Measurements from ENCODE around the gene KANSL1L.

The KANSL1L gene

DNA sequence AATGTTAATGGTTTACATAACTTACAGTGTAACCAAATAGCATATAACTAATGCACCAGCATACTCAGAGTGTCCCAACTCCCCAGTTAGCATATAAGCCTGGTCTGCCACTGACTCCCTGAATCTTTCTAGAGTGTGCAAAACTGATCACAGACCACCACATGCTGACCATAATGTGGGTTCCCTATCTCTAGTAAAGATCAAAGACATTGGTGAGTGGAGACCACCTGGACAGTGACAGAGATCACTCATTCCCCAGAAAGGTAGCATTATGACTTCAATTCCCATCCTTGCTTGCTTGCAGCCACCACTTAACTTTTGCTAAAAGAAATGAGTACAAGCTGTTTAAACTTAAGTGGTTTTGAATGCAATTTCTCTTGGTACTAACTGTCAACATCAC lies 39.0 kb downstream of the KANSL1L start:
- no peak for DNase-seq (ENCODE audit: low read depth in 1 of 2, low spot score in 1 of 2)
- H3K27ac ChIP-seq (replicated peaks) = no peak overlapping the region
- H3K27me3 ChIP-seq (ENCODE audit: insufficient read depth, poor library complexity, severe bottlenecking) = no peaks in the 10 kb centered on the region
- no peak overlapping the region for H3K4me3 ChIP-seq (replicated peaks; ENCODE audit: insufficient read depth, low read length)
- no peak for TF ChIP-seq SPI1 (IDR thresholded peaks at IDR 0.05; ENCODE audit: borderline replicate concordance, low read depth)
- TF ChIP-seq GABPA (IDR thresholded peaks at IDR 0.05; ENCODE audit: low read depth) = no peak
- TF ChIP-seq, protein P1, sequence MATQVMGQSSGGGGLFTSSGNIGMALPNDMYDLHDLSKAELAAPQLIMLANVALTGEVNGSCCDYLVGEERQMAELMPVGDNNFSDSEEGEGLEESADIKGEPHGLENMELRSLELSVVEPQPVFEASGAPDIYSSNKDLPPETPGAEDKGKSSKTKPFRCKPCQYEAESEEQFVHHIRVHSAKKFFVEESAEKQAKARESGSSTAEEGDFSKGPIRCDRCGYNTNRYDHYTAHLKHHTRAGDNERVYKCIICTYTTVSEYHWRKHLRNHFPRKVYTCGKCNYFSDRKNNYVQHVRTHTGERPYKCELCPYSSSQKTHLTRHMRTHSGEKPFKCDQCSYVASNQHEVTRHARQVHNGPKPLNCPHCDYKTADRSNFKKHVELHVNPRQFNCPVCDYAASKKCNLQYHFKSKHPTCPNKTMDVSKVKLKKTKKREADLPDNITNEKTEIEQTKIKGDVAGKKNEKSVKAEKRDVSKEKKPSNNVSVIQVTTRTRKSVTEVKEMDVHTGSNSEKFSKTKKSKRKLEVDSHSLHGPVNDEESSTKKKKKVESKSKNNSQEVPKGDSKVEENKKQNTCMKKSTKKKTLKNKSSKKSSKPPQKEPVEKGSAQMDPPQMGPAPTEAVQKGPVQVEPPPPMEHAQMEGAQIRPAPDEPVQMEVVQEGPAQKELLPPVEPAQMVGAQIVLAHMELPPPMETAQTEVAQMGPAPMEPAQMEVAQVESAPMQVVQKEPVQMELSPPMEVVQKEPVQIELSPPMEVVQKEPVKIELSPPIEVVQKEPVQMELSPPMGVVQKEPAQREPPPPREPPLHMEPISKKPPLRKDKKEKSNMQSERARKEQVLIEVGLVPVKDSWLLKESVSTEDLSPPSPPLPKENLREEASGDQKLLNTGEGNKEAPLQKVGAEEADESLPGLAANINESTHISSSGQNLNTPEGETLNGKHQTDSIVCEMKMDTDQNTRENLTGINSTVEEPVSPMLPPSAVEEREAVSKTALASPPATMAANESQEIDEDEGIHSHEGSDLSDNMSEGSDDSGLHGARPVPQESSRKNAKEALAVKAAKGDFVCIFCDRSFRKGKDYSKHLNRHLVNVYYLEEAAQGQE (IDR thresholded peaks at IDR 0.05; ENCODE audit: insufficient replicate concordance, low read depth) = no peak
- no peak for TF ChIP-seq POLR2AphosphoS5 (IDR thresholded peaks at IDR 0.05; ENCODE audit: low read depth)
- TF ChIP-seq, protein P2, sequence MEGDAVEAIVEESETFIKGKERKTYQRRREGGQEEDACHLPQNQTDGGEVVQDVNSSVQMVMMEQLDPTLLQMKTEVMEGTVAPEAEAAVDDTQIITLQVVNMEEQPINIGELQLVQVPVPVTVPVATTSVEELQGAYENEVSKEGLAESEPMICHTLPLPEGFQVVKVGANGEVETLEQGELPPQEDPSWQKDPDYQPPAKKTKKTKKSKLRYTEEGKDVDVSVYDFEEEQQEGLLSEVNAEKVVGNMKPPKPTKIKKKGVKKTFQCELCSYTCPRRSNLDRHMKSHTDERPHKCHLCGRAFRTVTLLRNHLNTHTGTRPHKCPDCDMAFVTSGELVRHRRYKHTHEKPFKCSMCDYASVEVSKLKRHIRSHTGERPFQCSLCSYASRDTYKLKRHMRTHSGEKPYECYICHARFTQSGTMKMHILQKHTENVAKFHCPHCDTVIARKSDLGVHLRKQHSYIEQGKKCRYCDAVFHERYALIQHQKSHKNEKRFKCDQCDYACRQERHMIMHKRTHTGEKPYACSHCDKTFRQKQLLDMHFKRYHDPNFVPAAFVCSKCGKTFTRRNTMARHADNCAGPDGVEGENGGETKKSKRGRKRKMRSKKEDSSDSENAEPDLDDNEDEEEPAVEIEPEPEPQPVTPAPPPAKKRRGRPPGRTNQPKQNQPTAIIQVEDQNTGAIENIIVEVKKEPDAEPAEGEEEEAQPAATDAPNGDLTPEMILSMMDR (IDR thresholded peaks at IDR 0.05; ENCODE audit: insufficient read depth, low read length) = no peak

DNA sequence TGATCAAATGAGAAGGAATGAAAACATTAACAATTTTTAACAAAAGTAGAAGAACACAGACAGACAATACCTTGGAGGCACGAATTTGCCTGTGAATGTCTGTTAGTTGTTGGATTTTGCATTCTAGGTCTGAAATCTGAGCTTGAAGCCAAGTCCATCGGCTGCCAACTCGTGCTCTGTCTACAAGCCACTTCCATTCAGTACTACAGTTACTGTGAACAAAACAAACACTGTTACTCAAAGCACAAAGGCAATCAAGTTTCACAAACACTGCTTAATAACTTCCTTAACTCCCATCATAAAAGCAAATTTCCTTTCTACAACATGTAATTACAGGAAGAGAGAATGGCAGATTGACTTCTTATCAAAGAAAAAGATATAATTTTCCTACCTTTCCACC lies 42.2 kb downstream of the KANSL1L start:
- H3K27me3 ChIP-seq (ENCODE audit: insufficient read depth, poor library complexity, severe bottlenecking) = no peaks in the 10 kb centered on the region
- H3K27ac ChIP-seq (replicated peaks) = no peak overlapping the region
- no peak overlapping the region for H3K4me3 ChIP-seq (replicated peaks; ENCODE audit: insufficient read depth, low read length)
- DNase-seq (ENCODE audit: low read depth in 1 of 2, low spot score in 1 of 2) = no peak
- TF ChIP-seq GABPA (IDR thresholded peaks at IDR 0.05; ENCODE audit: low read depth) (no peak), POLR2AphosphoS5 (IDR thresholded peaks at IDR 0.05; ENCODE audit: low read depth) (no peak), SPI1 (IDR thresholded peaks at IDR 0.05; ENCODE audit: borderline replicate concordance, low read depth) (no peak)
- TF ChIP-seq, protein P1 (IDR thresholded peaks at IDR 0.05; ENCODE audit: insufficient replicate concordance, low read depth) = no peak
- TF ChIP-seq, protein P2 (IDR thresholded peaks at IDR 0.05; ENCODE audit: insufficient read depth, low read length) = no peak

DNA sequence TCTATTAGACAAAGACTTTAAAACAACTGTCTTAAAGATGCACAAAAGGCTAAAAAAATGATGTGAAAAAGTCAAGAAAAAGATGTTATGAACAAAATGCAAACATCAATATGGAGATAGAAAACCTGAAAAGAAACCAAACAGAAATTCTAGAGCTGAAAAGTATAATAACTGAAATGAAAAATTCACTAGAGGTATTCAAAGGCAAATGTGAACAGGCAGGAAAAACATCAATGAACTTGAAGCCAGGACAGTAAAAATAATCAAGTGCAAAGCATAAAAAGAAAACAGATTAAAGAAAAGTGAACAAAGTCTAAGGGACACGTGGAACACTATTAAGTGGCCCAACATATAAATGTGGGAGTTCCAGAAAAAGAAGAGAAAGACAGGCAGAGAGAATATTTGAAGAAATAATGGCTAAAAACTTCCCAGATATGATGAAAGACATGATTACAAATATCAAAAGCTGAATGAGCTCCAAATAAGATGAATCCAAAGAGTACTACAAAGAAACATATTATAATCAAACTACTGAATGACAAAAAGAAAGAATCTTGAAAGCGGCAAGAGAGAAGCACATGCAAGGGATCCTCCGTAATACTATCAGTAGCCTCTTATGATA lies 57.5 kb downstream of the KANSL1L start:
- H3K4me3 ChIP-seq (replicated peaks; ENCODE audit: insufficient read depth, low read length) = no peak overlapping the region
- H3K27me3 ChIP-seq (ENCODE audit: insufficient read depth, poor library complexity, severe bottlenecking) = no peaks in the 10 kb centered on the region
- TF ChIP-seq, protein P1 (IDR thresholded peaks at IDR 0.05; ENCODE audit: insufficient replicate concordance, low read depth) = no peak
- TF ChIP-seq, protein P2 (IDR thresholded peaks at IDR 0.05; ENCODE audit: insufficient read depth, low read length) = no peak
- TF ChIP-seq SPI1 (IDR thresholded peaks at IDR 0.05; ENCODE audit: borderline replicate concordance, low read depth) (no peak), GABPA (IDR thresholded peaks at IDR 0.05; ENCODE audit: low read depth) (no peak), POLR2AphosphoS5 (IDR thresholded peaks at IDR 0.05; ENCODE audit: low read depth) (no peak)
- H3K27ac ChIP-seq (replicated peaks) = no peak overlapping the region
- no peak for DNase-seq (ENCODE audit: low read depth in 1 of 2, low spot score in 1 of 2)
